Fibroblast of lung (primary cell): Measurements from ENCODE around the gene LRRC75B.

Experiments
- EZH2 ChIP-seq: IDR thresholded peaks from 2 replicates; pipeline ENCODE4 v1.5.1; 2012; ENCODE audit warnings: low read length, control low read depth, mild to moderate bottlenecking; ENCODE audit errors: missing control alignments
- TF ChIP-seq, protein P1 (sequence below), 2 donors: IDR thresholded peaks in 1 of 2; conservative IDR thresholded peaks in 1 of 2; 1 replicate in 1 of 2; 2 replicates in 1 of 2; pipeline ENCODE4 v1.5.1; 2011 to 2012; ENCODE audit warnings: low read length in 2 of 2, control low read depth in 1 of 2, inconsistent platforms in 1 of 2, low read depth in 1 of 2, mild to moderate bottlenecking in 1 of 2

DNA sequence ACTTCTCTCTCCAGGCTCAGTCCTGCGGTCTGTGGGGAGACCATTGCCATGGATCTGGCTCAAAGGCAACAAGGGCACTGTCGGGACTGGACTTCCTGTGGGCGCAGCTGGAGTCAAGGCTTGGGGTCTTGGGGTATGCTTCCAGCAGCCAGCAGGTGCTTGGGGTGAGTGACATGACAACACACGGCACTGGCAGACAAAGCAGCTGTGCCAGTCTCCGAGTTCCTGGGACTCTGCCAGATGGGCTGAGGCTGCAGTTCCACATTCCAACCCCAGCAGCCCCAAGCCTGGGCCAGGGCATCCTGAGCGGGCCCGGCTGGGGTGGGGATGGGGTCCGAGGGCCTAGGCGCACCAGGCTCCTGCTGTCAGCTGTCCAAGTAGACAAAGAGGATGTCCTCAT, 50.2 kb downstream of the LRRC75B start:
- TF ChIP-seq, protein P1, sequence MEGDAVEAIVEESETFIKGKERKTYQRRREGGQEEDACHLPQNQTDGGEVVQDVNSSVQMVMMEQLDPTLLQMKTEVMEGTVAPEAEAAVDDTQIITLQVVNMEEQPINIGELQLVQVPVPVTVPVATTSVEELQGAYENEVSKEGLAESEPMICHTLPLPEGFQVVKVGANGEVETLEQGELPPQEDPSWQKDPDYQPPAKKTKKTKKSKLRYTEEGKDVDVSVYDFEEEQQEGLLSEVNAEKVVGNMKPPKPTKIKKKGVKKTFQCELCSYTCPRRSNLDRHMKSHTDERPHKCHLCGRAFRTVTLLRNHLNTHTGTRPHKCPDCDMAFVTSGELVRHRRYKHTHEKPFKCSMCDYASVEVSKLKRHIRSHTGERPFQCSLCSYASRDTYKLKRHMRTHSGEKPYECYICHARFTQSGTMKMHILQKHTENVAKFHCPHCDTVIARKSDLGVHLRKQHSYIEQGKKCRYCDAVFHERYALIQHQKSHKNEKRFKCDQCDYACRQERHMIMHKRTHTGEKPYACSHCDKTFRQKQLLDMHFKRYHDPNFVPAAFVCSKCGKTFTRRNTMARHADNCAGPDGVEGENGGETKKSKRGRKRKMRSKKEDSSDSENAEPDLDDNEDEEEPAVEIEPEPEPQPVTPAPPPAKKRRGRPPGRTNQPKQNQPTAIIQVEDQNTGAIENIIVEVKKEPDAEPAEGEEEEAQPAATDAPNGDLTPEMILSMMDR (conservative IDR thresholded peaks at IDR 0.05 in 1 of 2, IDR thresholded peaks at IDR 0.05 in 1 of 2; ENCODE audit: low read depth in 1 of 2, low read length in 2 of 2), result no peak
- TF ChIP-seq EZH2, result no peak
